HFFc6 (cell line): ENCODE measurements around the gene NPAS1. TPM values are rescaled to one million over a fixed set of nuclear protein-coding genes. Genes with fewer than 3 reads are reported as not detected.

Experiments
- DNase-seq: peaks from one replicate; pipeline ENCODE4 v3.0.0-alpha.2; 2018
- H3K27ac Mint-ChIP-seq: 2 replicates; pipeline ENCODE4 v1.8.0; 2020; ENCODE audit warnings: mild to moderate bottlenecking, mixed read lengths
- H3K27me3 Mint-ChIP-seq: 2 replicates; pipeline ENCODE4 v1.8.0; 2021; ENCODE audit warnings: mild to moderate bottlenecking, moderate library complexity, mixed read lengths; ENCODE audit not compliant: insufficient read depth
- H3K36me3 Mint-ChIP-seq: 2 replicates; pipeline ENCODE4 v1.8.0; 2021; ENCODE audit warnings: low read depth, mixed read lengths
- H3K4me1 Mint-ChIP-seq: 2 replicates; pipeline ENCODE4 v1.8.0; 2020; ENCODE audit warnings: low read depth, mixed read lengths
- H3K4me3 Mint-ChIP-seq: 2 replicates; pipeline ENCODE4 v1.8.0; 2020; ENCODE audit warnings: mild to moderate bottlenecking, moderate library complexity, mixed read lengths
- H3K9me3 Mint-ChIP-seq: 2 replicates; pipeline ENCODE4 v1.8.0; 2020; ENCODE audit warnings: mild to moderate bottlenecking, mixed read lengths
- total RNA-seq, 6 experiments: library from RNA; stranded (reverse); fragmentation: NEBNext Ultra II Directional; extraction: Animal tissue kit (Norgen Biotek cat#: 25700); gene quantifications; 2 replicates in 1 of 6; 3 replicates in 5 of 6; pipeline ENCODE4 v1.2.3, GENCODE V29; 2021
- TF ChIP-seq, protein P1 (sequence below): fragments of 200-600 bp; sonication (generic); IDR thresholded peaks from 2 replicates; pipeline ENCODE4 v1.5.0; 2021; ENCODE audit warnings: antibody characterized with exemption, mild to moderate bottlenecking

NPAS1 gene
- total RNA-seq, 6 experiments from 2014 or later: 2.2 to 11.5 (median 3.6) TPM

GRCh38 chr19:47068246-47068645 lies 48.6 kb downstream of the NPAS1 start:
- Mint-ChIP-seq H3K9me3 (no peaks in the 10 kb centered on the region), H3K36me3 (peaks cover 20% of the 10 kb centered on the region; the same call in 1 of the 2 replicates), H3K4me3 (no peak overlapping the region), H3K27ac (no peak overlapping the region), H3K4me1 (no peaks in the 10 kb centered on the region), H3K27me3 (no peaks in the 10 kb centered on the region; the same call in none of the 2 replicates)
- no peak for DNase-seq
- TF ChIP-seq, protein P1, sequence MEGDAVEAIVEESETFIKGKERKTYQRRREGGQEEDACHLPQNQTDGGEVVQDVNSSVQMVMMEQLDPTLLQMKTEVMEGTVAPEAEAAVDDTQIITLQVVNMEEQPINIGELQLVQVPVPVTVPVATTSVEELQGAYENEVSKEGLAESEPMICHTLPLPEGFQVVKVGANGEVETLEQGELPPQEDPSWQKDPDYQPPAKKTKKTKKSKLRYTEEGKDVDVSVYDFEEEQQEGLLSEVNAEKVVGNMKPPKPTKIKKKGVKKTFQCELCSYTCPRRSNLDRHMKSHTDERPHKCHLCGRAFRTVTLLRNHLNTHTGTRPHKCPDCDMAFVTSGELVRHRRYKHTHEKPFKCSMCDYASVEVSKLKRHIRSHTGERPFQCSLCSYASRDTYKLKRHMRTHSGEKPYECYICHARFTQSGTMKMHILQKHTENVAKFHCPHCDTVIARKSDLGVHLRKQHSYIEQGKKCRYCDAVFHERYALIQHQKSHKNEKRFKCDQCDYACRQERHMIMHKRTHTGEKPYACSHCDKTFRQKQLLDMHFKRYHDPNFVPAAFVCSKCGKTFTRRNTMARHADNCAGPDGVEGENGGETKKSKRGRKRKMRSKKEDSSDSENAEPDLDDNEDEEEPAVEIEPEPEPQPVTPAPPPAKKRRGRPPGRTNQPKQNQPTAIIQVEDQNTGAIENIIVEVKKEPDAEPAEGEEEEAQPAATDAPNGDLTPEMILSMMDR: no peak

GRCh38 chr19:47068876-47069406 lies 49.3 kb downstream of the NPAS1 start:
- H3K36me3 Mint-ChIP-seq: peaks cover 25% of the 10 kb centered on the region; the same call in 1 of the 2 replicates
- DNase-seq: no peak

DNA sequence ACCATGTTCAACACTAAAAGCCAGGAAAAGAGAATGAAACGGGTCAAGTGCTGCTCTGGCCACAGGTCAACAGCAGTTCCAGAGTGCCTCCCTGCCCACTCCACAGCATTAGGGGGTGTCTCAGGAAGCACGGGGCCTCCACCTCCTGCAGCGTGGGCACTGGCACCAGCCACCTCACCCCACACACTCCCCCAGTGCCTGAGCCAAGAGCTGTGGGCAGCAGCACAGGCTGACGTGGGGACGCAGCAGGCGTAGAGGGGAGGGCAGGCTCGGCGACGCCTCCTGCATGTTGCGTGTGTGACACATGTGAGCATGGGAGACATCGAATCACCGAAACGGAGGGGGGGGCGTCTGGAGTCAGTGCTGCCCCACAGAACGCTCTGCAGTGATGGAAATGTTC lies 50.2 kb downstream of the NPAS1 start:
- Mint-ChIP-seq H3K27ac (no peak overlapping the region), H3K9me3 (no peaks in the 10 kb centered on the region), H3K36me3 (peaks cover 25% of the 10 kb centered on the region; the same call in 1 of the 2 replicates)

More at GRCh38 chr19:47068876-47069406, 49.3 kb downstream of the NPAS1 start:
- Mint-ChIP-seq H3K4me1 (no peaks in the 10 kb centered on the region), H3K27me3 (no peaks in the 10 kb centered on the region; the same call in none of the 2 replicates), H3K9me3 (no peaks in the 10 kb centered on the region), H3K4me3 (no peak overlapping the region), H3K27ac (no peak overlapping the region)
- TF ChIP-seq, protein P1: no peak

DNA sequence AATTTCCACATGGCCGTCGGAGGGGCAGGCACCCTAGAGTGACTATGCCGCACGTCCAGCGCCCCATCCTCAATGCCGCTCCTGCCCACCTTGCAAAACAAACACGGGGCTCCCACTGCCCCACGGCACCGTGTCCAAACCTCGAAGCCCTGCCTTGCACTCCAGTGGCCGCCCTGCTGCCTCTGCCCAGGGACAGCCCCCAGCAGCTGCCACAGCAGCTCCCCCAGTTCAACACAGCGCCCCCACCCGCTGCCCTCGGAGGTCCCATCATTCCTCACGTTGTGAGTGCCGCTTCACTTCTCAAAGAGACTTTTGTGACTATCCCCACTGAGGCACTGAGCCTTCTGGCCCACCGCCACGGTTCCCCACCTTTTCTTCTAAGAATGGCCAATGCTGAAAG lies 51.1 kb downstream of the NPAS1 start:
- TF ChIP-seq, protein P1: no peak
- no peaks in the 10 kb centered on the region for H3K4me1 Mint-ChIP-seq
- H3K27me3 Mint-ChIP-seq: no peaks in the 10 kb centered on the region; the same call in none of the 2 replicates
- peaks cover 31% of the 10 kb centered on the region; the same call in 1 of the 2 replicates for H3K36me3 Mint-ChIP-seq
- no peaks in the 10 kb centered on the region for H3K9me3 Mint-ChIP-seq
- H3K4me3 Mint-ChIP-seq: no peak overlapping the region
- no peak overlapping the region for H3K27ac Mint-ChIP-seq
- DNase-seq: no peak

More for the DNA sequence above, 50.2 kb downstream of the NPAS1 start:
- no peaks in the 10 kb centered on the region for H3K4me1 Mint-ChIP-seq
- DNase-seq: no peak
- H3K27me3 Mint-ChIP-seq: no peaks in the 10 kb centered on the region; the same call in none of the 2 replicates
- no peak overlapping the region for H3K4me3 Mint-ChIP-seq
- TF ChIP-seq, protein P1: no peak

DNA sequence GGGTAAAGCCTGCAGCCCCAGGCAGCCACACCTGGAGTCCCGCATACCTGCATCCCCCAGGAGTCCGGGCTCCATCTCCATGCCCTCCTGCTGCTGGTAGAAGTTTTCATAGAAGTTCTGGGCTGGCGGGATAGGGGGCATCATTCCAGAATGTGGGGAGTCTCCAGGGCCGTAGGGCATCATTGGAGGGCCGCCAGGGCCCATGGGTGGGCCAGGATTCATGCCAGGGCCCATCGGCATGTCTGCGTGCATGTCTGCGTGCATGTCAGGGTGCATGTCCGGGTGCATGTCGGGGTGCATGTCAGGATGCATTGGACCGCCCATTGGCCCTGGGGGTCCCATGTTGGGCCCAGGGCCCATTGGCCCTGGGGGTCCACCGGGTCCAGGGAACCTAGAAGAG lies 52.1 kb downstream of the NPAS1 start:
- Mint-ChIP-seq H3K4me3 (no peak overlapping the region), H3K9me3 (no peaks in the 10 kb centered on the region), H3K4me1 (no peaks in the 10 kb centered on the region), H3K36me3 (peaks cover 31% of the 10 kb centered on the region; the same call in 1 of the 2 replicates), H3K27me3 (no peaks in the 10 kb centered on the region; the same call in none of the 2 replicates), H3K27ac (no peak overlapping the region)
- no peak for DNase-seq
- TF ChIP-seq, protein P1: no peak
